HG02571 (cell line): Measurements from ENCODE around the gene PPP1CB.
"Not testable (repeated sequence)": the region's sequence is repeated elsewhere in the genome, so short reads cannot be mapped to it uniquely, and the experiment has no call there.

Source experiments
- ATAC-seq: cut with Tn5 transposase; IDR thresholded peaks from one replicate; pipeline ENCODE4 v1.9.1; 2021; ENCODE audit warnings: mild to moderate bottlenecking, moderate library complexity; ENCODE audit not compliant: unreplicated experiment

Gene PPP1CB

DNA sequence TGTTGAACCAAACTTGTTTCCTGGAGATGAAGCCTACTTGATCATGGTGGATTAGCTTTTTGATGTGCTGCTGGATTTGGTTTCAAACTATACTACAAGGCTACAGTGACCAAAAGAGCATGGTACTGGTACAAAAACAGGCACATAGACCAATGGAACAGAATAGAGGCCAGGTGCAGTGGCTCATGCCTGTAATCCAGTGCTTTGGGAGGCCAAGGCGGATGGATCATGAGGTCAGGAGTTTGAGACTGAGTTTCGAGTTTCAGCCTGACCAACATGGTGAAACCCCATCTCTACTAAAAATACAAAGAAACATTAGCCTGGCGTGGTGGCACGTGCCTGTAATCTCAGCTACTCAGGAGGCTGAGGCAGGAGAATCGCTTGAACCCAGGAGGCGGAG is 9.0 kb upstream of the PPP1CB start:
- ATAC-seq: not testable (repeated sequence)

- no peak for ATAC-seq
Observed at GRCh38 chr2:28745225-28745624, 6.4 kb upstream of the PPP1CB start.

GRCh38 chr2:28745876-28746275 is 5.8 kb upstream of the PPP1CB start:
- ATAC-seq: no peak

- ATAC-seq: no peak
Observed at GRCh38 chr2:28746429-28747111, 5.1 kb upstream of the PPP1CB start.

DNA sequence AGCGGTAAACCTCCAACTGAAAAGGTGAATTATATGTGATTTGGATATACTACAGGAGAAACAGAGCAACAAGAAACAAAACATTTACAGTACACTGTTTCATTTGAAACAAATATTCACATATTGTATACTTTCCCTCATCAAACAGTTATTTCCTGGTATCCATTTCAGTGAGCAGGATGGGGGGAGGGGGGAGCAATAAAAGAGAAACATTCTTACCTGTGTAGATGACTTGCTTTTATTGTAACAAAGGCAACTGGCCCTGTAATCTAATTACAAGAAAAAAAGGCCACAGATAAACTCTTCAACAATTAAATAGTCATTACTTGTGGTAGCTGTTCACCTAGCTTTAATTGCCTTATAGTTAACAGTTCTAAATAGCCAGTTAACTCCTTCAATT is 3.9 kb upstream of the PPP1CB start:
- ATAC-seq: no peak

DNA sequence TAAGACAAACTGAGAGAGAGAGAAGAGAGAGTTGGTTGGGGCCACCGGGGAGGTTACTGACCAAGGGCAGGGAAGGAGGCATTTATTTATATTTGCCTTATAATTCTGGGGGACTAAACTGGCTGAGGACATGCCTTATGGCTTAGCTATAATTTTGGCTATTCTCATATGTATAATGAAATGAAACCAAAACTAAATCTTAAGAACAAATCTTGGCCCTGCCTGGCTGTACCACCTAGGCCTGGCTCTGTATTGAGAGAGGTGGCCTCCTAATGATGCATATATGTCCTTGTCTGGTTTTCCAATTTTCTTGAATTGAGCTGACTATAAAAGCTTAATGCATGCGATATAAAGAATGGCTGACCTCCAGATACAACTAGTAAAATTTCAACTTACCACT is 3.5 kb upstream of the PPP1CB start:
- ATAC-seq: no peak

DNA sequence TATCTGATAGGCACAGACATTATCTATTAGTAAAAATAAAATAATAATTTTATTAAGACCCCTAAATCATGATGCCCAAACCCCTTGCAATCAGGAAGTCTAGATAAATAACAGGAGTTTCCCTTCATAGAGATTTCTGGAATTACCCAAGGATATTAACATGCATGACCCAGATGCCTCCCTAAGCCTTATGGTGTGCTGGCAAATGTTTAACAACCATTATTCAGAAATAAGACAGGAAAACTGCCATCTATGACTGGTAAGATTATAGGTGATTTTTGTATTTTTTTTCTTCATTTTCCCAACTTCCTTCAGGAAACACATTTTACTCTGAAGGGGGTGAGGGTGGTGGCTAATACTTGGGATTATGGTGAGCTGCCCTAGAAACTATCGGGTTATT is 2.7 kb upstream of the PPP1CB start:
- no peak for ATAC-seq

DNA sequence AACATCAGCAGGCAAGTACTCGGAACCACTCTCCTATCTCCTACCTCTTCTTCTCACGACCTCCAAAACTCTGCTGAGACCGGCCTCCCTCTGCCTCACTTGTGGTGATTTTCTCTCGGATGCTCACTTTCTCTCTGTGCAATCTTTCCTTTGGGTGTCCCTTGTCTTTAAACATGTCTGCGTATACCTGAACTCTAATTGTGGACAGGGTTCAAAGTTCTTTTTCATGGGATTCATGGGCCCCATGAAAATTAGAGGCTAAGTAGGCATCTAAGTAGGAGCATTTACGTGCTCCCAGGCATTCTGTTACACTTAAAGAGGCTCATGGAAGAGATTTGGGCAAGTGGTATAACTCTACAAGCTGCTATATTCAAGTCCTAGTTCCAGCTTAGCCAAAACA is 2.1 kb upstream of the PPP1CB start:
- ATAC-seq: no peak

- no peak for ATAC-seq
Observed at GRCh38 chr2:28750316-28751251, 1.0 kb upstream of the PPP1CB start.

- peak; percentile 29 for ATAC-seq
Observed at GRCh38 chr2:28751956-28752630, 463 bp downstream of the PPP1CB start.

GRCh38 chr2:28752631-28753376 is 1.2 kb downstream of the PPP1CB start:
- no peak for ATAC-seq

- ATAC-seq: no peak
Observed at GRCh38 chr2:28754321-28754720, 2.7 kb downstream of the PPP1CB start.

- ATAC-seq: no peak
Observed at GRCh38 chr2:28755421-28755820, 3.8 kb downstream of the PPP1CB start.

DNA sequence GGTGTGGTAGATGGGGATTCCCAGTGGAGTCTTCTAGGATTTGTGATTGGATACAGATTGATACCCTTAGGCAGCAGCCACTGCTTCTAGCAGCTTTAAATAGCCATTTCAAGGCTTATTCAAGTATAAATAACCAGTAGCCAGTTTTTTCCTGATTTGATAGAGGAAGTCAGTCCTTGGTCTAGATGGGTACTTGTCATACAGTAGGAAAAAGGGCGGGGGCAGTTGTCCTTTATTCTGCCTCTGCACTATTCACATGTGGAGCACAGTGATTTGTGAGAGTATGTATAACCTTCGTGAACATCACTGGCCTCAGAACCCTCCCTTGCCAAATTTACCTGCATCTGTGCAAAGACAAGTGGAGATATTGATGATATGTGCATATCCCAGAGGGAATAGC is 6.8 kb downstream of the PPP1CB start:
- no peak for ATAC-seq

DNA sequence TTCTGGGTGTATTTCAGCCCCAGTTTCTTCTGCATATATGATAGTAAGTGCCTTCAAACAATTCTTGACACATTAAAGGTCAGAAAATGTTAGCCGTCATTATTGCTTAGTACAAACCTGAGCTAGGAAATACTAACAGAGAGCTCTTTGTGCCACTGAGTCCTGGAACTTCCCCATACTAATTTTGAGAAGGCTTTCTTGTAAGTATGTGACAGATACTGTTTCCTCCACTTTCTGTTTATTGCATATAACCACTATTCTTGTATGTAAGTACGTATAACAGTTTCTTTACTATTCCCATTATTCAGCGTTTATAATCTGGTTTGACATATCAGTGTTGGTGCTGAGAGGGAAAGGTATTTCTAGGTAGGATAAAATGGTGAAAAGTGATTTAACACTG is 9.8 kb downstream of the PPP1CB start:
- no peak for ATAC-seq

DNA sequence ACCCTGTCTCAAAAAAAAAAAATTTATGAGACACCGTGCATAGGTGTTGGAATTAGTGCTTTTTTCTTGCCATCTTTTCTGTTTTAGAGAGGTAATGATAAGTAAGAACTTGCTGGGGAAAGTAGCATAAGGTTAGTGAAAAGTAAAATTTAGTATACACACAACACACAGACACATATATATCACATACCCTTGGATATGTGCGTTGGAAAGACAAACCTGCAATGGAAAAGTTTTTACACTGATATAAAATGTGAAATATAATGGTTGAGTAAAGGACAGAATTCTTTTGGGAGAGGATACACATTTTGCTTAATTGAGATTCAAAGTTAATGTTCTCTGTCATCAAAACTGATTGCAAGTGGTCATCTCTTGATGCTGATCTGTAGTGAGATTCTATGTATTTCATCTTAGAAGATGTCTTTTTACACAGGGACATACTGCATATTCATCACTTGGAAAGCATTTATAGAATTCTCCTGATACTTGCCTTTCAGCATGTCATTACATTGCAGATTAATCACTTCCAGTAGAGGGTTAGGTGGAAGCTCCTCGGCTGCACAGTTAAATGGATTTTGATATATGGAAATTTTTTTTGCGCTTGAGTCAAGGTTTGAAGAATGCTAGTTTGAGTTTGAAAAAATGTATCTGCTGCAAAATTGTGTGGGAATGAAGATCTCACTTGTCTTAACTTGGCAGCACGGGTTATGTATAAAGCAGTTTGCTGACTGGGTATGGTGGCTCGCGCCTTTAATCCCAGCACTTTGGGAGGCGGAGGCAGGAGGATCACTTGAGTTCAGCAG is 13.5 kb downstream of the PPP1CB start:
- no peak for ATAC-seq

- ATAC-seq: no peak
Observed at GRCh38 chr2:28766070-28766469, 14.4 kb downstream of the PPP1CB start.

- no peak for ATAC-seq
Observed at GRCh38 chr2:28767337-28767736, 15.7 kb downstream of the PPP1CB start.

- no peak for ATAC-seq
Observed at GRCh38 chr2:28768422-28768821, 16.8 kb downstream of the PPP1CB start.

DNA sequence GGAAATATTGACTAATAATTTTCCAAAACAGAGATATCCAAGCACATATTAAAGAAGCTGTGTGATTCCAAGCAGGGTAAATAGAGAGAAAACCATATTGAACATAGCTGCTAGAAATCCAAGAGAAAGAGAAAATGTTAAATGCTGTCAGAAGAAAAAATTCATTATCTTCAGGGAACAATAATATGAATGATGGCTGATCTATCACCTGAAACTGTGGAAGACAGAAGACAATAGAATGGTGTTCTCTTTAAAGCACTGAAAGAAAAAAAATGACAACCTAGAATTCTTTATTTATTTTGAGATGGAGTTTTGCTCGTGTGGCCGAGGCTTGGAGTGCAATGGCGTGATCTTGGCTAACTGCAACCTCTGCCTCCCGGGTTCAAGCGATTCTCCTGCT is 17.3 kb downstream of the PPP1CB start:
- no peak for ATAC-seq
